ENCODE data around the gene GUF1.
"Not testable (repeated sequence)": the region's sequence is repeated elsewhere in the genome, so short reads cannot be mapped to it uniquely, and the experiment has no call there.

GUF1 gene

GRCh38 chr4:44716597-44716996 lies 38.4 kb downstream of the GUF1 start:
- no peak for DNase-seq

GRCh38 chr4:44720371-44720770 lies 42.2 kb downstream of the GUF1 start:
- DNase-seq, result peak; percentile 50

GRCh38 chr4:44722001-44722400 lies 43.8 kb downstream of the GUF1 start:
- no peak for DNase-seq

DNA sequence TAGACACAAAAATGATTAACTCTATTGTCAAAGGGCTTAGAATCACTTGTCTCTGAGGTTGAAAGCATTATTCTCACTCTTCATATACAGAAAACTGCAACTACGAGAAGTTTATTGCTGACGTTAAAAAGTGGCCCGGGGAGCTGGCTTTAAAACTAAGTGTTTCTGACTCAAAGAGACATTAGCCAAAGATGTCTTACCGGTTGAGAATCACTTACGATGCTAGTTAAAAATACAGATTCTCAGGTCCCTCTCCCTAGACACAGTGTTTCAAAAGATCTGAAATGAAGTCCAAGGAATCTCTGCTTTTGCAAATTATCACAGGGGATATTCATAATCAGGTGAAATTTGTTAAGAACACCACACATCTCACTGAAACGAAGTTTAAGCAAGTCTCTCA lies 46.9 kb downstream of the GUF1 start:
- DNase-seq, result no peak

DNA sequence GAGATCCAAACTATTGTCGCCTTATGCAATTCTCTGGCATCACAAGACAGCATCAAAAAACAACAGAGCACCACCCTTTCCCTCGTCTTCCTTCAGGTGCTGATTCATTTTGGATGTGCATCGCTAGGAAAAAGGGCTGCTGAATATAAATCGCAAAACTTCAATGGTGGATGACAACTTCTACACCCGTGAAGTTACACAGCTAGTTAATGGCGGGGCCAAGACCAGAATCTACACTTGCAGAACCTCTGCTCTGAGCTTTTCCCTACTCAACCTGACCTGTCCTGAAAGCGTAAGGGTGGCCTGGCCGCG lies 47.5 kb downstream of the GUF1 start:
- no peak for DNase-seq

- peak; percentile 76 for DNase-seq
Observed at GRCh38 chr4:44726038-44726871, 48.0 kb downstream of the GUF1 start, which contains the start of gene GNPDA2. GNPDA2 (minus strand) TSS chr4:44726556; CDS start chr4:44722207, 4,349 bp downstream.

DNA sequence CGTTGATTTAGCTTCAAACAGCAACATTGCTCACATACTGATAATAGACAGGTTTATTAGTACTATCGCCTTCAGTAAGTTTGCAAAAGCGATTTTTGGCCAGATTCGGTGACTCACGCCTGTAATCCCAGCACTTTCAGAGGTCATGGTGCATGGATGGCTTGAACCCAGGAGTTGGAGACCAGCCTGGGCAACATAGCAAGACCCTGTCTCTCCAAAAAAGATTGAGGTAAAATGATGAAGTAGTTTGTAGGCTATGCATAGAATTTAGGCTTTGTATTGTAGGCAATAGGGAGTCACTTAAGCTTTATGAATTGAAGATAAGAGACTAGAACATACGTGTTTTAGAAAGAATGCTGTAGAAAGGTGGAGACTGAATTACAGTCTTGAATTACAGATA lies 49.3 kb downstream of the GUF1 start:
- DNase-seq, result no peak

GRCh38 chr4:44728694-44729093 lies 50.5 kb downstream of the GUF1 start:
- DNase-seq, result not testable (repeated sequence)

DNA sequence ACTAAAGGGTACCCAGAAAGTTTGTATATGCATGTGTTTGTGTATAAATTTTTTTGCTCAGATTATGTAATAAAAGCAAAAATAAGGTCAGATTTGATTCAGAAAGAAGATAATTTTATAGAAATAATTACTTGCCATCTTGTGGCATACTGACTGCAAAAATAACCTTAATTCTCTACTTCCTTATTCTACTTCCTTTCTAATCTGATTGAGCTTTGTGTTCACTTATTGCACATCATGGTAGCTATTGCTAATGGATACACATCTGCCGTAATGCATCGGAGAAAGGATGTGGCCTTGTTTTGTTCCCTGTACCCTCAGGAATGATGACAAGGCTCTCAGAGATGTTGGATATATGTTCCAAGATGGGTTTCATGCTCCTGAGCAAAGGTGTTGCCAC lies 58.7 kb downstream of the GUF1 start:
- no peak for DNase-seq

GRCh38 chr4:44738615-44739014 lies 60.4 kb downstream of the GUF1 start:
- DNase-seq, result no peak

DNA sequence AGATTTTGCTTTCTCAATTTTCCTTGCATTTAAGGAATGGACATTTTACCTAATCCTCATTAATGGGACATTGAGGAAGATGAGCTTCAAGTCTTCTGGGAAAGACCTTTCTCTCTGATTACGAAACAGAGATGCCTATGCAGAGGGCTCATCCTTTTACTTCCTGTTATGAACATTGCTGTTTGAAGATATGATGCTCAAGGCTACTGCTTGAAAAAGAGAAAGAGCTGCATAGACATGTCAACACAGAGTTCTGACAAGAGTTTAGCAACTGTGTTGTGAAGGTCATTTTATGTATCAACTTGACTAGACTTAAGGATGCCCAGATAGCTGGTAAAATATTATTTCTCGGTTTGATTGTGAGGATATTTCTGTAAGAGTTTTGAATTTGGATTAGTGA lies 62.0 kb downstream of the GUF1 start:
- no peak for DNase-seq
